ENCODE results near the gene SEMA3D. TPM values are rescaled to one million over a fixed set of nuclear protein-coding genes. Genes with fewer than 3 reads are reported as not detected.

The SEMA3D gene
- total and polyA plus RNA-seq, 2 of the 4 experiments (the other 2 are of a cell fraction): 2.9 to 13.6 TPM

- Histone ChIP-seq H3K9ac (ENCODE audit: low read depth, low read length) (no peak overlapping the region), H2BK20ac (ENCODE audit: low read depth, low read length) (no peak overlapping the region), H4K20me1 (ENCODE audit: insufficient read depth, low read length) (no peaks in the 10 kb centered on the region), H3K4ac (ENCODE audit: low read depth, low read length) (no peak overlapping the region), H3K4me1 (ENCODE audit: control insufficient read depth, insufficient read depth, low read length) (no peaks in the 10 kb centered on the region), H3K9me1 (ENCODE audit: insufficient read depth, low read length) (no peaks in the 10 kb centered on the region), H2BK120ac (ENCODE audit: low read depth, low read length) (no peak overlapping the region), H3K4me3 (ENCODE audit: insufficient read depth, low read depth, low read length) (no peak overlapping the region), H4K5ac (ENCODE audit: low read depth, low read length) (no peak overlapping the region), H2AK5ac (ENCODE audit: low read depth, low read length) (no peak overlapping the region), H3K14ac (replicated peaks; ENCODE audit: low read depth, low read length) (no peak overlapping the region), H3K27me3 (ENCODE audit: control insufficient read depth, insufficient read depth, low read length) (no peaks in the 10 kb centered on the region), H3K56ac (ENCODE audit: extremely low read depth, insufficient read depth, low read length) (no peak overlapping the region), H3K79me1 (ENCODE audit: low read depth in 1 of 2, low read length in 2 of 2) (no peaks in the 10 kb centered on the region), H3K9me3 (ENCODE audit: control insufficient read depth, insufficient read depth, low read length) (no peaks in the 10 kb centered on the region), H3K4me2 (ENCODE audit: low read depth, low read length) (no peak overlapping the region), H2AK9ac (replicated peaks; ENCODE audit: low read depth, low read length, poor library complexity) (no peak overlapping the region), H3K36me3 (ENCODE audit: control insufficient read depth, insufficient read depth, low read length) (no peaks in the 10 kb centered on the region), H4K91ac (ENCODE audit: insufficient read depth, low read depth, low read length) (no peak overlapping the region), H2BK15ac (ENCODE audit: low read depth, low read length) (no peak overlapping the region), H3K18ac (ENCODE audit: low read depth, low read length) (no peak overlapping the region), H2BK5ac (ENCODE audit: low read depth, low read length, poor library complexity, severe bottlenecking) (no peak overlapping the region), H2AFZ (replicated peaks; ENCODE audit: low read length, poor library complexity) (no peak overlapping the region), H4K8ac (ENCODE audit: low read depth in 2 of 2, low read length in 2 of 2) (no peak overlapping the region), H3K23ac (ENCODE audit: low read depth, low read length) (no peak overlapping the region), H3K27ac (ENCODE audit: insufficient read depth, low read length) (no peak overlapping the region)
- in situ Hi-C loops (cut with MboI; ENCODE audit: low sequenced_read_pairs): loop anchor here (10.0 kb wide), 1 partner anchor 409 kb away; no protein-coding TSS in a partner anchor
- dilution Hi-C loops (cut with HindIII; ENCODE audit: low sequenced_read_pairs, unreplicated experiment): no loop called here
- no peak for ATAC-seq (ENCODE audit: low read depth)
- intact Hi-C loops (cut with micrococcal nuclease): no loop called here
- CTCF ChIA-PET: no interaction called here
- WGBS, 2 experiments (ENCODE audit: extremely low coverage in 2 of 2, insufficient read length in 1 of 2): no CpG with 5 or more reads among the region's 2 CpGs
- POLR2A ChIA-PET (ENCODE audit: unreplicated experiment): no interaction called here
- no peak for DNase-seq
- TF ChIP-seq RAD21 (IDR thresholded peaks at IDR 0.05; ENCODE audit: low read length): no peak
- no peak for TF ChIP-seq CHD1 (IDR thresholded peaks at IDR 0.05; ENCODE audit: low read depth, low read length)
- no peak for TF ChIP-seq POLR2A (IDR thresholded peaks at IDR 0.05; ENCODE audit: low read depth, low read length)
- no peak for TF ChIP-seq BHLHE40 (IDR thresholded peaks at IDR 0.05; ENCODE audit: low read depth, low read length)
- no peak for TF ChIP-seq CEBPB (IDR thresholded peaks at IDR 0.05; ENCODE audit: low read depth, low read length)
- TF ChIP-seq NFE2L2 (IDR thresholded peaks at IDR 0.05; ENCODE audit: low read depth, low read length): no peak
- TF ChIP-seq CTCF (conservative IDR thresholded peaks at IDR 0.05; ENCODE audit: low read depth, low read length): no peak
- no peak for TF ChIP-seq MAFK (IDR thresholded peaks at IDR 0.05; ENCODE audit: low read depth, low read length)
- no peak for TF ChIP-seq USF2 (IDR thresholded peaks at IDR 0.05; ENCODE audit: low read depth, low read length)
- TF ChIP-seq RCOR1 (IDR thresholded peaks at IDR 0.05; ENCODE audit: insufficient replicate concordance, low read length): no peak
- TF ChIP-seq RFX5 (IDR thresholded peaks at IDR 0.05; ENCODE audit: low read depth, low read length): no peak
- no peak for TF ChIP-seq MXI1 (IDR thresholded peaks at IDR 0.05; ENCODE audit: borderline replicate concordance, low read depth, low read length)
- TF ChIP-seq MAZ (IDR thresholded peaks at IDR 0.05; ENCODE audit: borderline replicate concordance, low read depth, low read length): no peak
- TF ChIP-seq FOS (IDR thresholded peaks at IDR 0.05; ENCODE audit: low read depth, low read length): no peak
- TF ChIP-seq ELK1 (IDR thresholded peaks at IDR 0.05; ENCODE audit: borderline replicate concordance, low read depth, low read length): no peak
- TF ChIP-seq SMC3 (IDR thresholded peaks at IDR 0.05; ENCODE audit: low read depth, low read length): no peak
- no TSS peak for BruUV-seq (replicated peaks)
These were observed 130.9 kb downstream of the SEMA3D start for GRCh38 chr7:85055906-85056305.
